CD4-positive, alpha-beta memory T cell (primary cell): ENCODE results near the gene MRPL11. TPM values are rescaled to one million over a fixed set of nuclear protein-coding genes. Genes with fewer than 3 reads are reported as not detected.

Experiments
- CTCF ChIA-PET: fragments of 350-600 bp; sonication (Branson Sonifier 250); formaldehyde crosslinking; loops from one replicate; lab custom pipeline; 2021; ENCODE audit warnings: inconsistent platforms; ENCODE audit not compliant: partially characterized antibody; lab: Charles Lee
- POLR2A ChIA-PET: fragments of 350-600 bp; sonication (Branson Sonifier 250); formaldehyde crosslinking; loops from one replicate; lab custom pipeline; 2021; ENCODE audit not compliant: partially characterized antibody; lab: Charles Lee
- DNase-seq, 5 donors: peaks; one replicate each; pipeline versions ENCODE4 v3.0.0 to v3.0.0-alpha.2; 2020 to 2022; ENCODE audit warnings: mixed read lengths in 1 of 5
- H3K27ac ChIP-seq: one replicate; pipeline ENCODE4 v1.7.0; 2013; ENCODE audit warnings: low read depth, low read length
- H3K27me3 ChIP-seq: 2 replicates; pipeline ENCODE4 v1.7.0; 2013; ENCODE audit warnings: mild to moderate bottlenecking, low read length, moderate library complexity; ENCODE audit not compliant: insufficient read depth
- H3K36me3 ChIP-seq: 2 replicates; pipeline ENCODE4 v1.7.0; 2013; ENCODE audit warnings: mild to moderate bottlenecking, low read length, moderate library complexity; ENCODE audit not compliant: insufficient read depth
- H3K4me1 ChIP-seq: 2 replicates; pipeline ENCODE4 v1.7.0; 2013; ENCODE audit warnings: mild to moderate bottlenecking, low read length, moderate library complexity; ENCODE audit not compliant: insufficient read depth
- H3K4me3 ChIP-seq, 2 donors: one replicate each; pipeline ENCODE4 v1.7.0; 2013; ENCODE audit warnings: low read length in 2 of 2, mild to moderate bottlenecking in 1 of 2
- H3K9me3 ChIP-seq, 2 donors: one replicate each; pipeline ENCODE4 v1.7.0; 2013; ENCODE audit warnings: low read length in 2 of 2, control low read depth in 1 of 2; ENCODE audit not compliant: control insufficient read depth in 1 of 2
- H3K27ac Mint-ChIP-seq, 7 donors: one replicate each; pipeline ENCODE4 v1.8.0; 2020 to 2021; ENCODE audit warnings: mixed read lengths in 7 of 7, mild to moderate bottlenecking in 6 of 7, inconsistent platforms in 3 of 7, moderate library complexity in 3 of 7
- H3K27me3 Mint-ChIP-seq, 2 donors: one replicate each; pipeline ENCODE4 v1.8.0; 2020 to 2021; ENCODE audit warnings: mixed read lengths in 2 of 2
- H3K36me3 Mint-ChIP-seq, 2 donors: one replicate each; pipeline ENCODE4 v1.8.0; 2020 to 2021; ENCODE audit warnings: mixed read lengths in 2 of 2, inconsistent platforms in 1 of 2, mild to moderate bottlenecking in 1 of 2
- H3K4me1 Mint-ChIP-seq, 4 donors: one replicate each; pipeline ENCODE4 v1.8.0; 2020 to 2021; ENCODE audit warnings: mixed read lengths in 4 of 4, mild to moderate bottlenecking in 1 of 4
- H3K4me3 Mint-ChIP-seq, 8 donors: one replicate each; pipeline ENCODE4 v1.8.0; 2020 to 2021; ENCODE audit warnings: mixed read lengths in 8 of 8, mild to moderate bottlenecking in 7 of 8, moderate library complexity in 6 of 8, inconsistent platforms in 3 of 8
- H3K9me3 Mint-ChIP-seq, 8 donors: one replicate each; pipeline ENCODE4 v1.8.0; 2020 to 2021; ENCODE audit warnings: mixed read lengths in 8 of 8, mild to moderate bottlenecking in 5 of 8, inconsistent platforms in 3 of 8, moderate library complexity in 1 of 8
- intact Hi-C: fragments of 100-400 bp; cut with micrococcal nuclease; formaldehyde crosslinking; loops from one replicate; pipeline ENCODE4 v1.15.1; 2023
- polyA plus RNA-seq, 2 donors: library from polyadenylated mRNA; unstranded; fragments of 300-500 nt; fragmentation: Illumina TruSeq; gene quantifications; one replicate each; pipeline ENCODE4 v1.2.3, GENCODE V29; 2021
- total RNA-seq, 2 experiments: library from RNA; stranded (reverse); gene quantifications; one replicate each; pipeline ENCODE4 v1.2.3, GENCODE V29; 2021

Gene MRPL11
- total and polyA plus RNA-seq, 4 experiments from 2014 or later: 22.0 to 78.1 (median 52.4) TPM

DNA sequence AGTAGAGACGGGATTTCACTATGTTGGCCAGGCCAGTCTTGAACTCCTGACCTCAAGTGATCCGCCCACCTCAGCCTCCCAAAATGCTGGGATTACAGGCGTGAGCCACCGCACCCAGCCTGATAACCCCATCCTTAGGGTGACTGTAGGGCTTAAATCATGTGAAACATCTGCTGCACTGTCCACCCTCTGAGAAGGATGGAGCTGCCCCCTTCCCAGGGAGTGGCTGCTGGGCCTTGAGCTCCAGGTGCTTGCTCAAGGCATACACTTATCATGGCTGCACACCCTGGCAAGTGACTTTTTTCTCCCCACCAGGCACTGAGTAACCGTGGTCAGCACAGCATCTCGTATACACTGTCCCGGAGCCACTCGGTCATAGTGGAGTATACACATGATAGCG, 33.4 kb upstream of the MRPL11 start:
- intact Hi-C loops: no loop called here
- no peaks in the 10 kb centered on the region for H3K27me3 Mint-ChIP-seq
- peaks cover 5 to 8% of the 10 kb centered on the region in 2 donors for H3K36me3 Mint-ChIP-seq
- no peak overlapping the region for H3K4me3 Mint-ChIP-seq
- Histone ChIP-seq H3K4me1 (peaks cover 14% of the 10 kb centered on the region), H3K27me3 (no peaks in the 10 kb centered on the region), H3K9me3 (no peaks in the 10 kb centered on the region), H3K27ac (no peak overlapping the region), H3K36me3 (peaks cover 9% of the 10 kb centered on the region), H3K4me3 (no peak overlapping the region)
- H3K4me1 Mint-ChIP-seq: peaks cover 7 to 23% (median 15%) of the 10 kb centered on the region in 4 donors
- CTCF ChIA-PET: interaction anchor here (0.6 to 1.3 kb wide), 3 partner anchors 8 to 83 kb away, joined by 3 to 6 read pairs (median 3); partner anchors contain the start of genes DPP3 and MRPL11
- H3K27ac Mint-ChIP-seq: no peak overlapping the region
- no peaks in the 10 kb centered on the region for H3K9me3 Mint-ChIP-seq
- DNase-seq: no peak
- POLR2A ChIA-PET: interaction anchor here (1.8 kb wide), 1 partner anchor 33 kb away, joined by 4 read pairs; the partner anchor contains the start of gene MRPL11

GRCh38 chr11:66471142-66471541, 32.5 kb upstream of the MRPL11 start:
- H3K4me3 Mint-ChIP-seq: no peak overlapping the region
- intact Hi-C loops: no loop called here
- POLR2A ChIA-PET: interaction anchor here (1.5 to 1.8 kb wide), 2 partner anchors 9 to 32 kb away, joined by 4 to 7 read pairs; partner anchors contain the start of genes DPP3 and MRPL11

DNA sequence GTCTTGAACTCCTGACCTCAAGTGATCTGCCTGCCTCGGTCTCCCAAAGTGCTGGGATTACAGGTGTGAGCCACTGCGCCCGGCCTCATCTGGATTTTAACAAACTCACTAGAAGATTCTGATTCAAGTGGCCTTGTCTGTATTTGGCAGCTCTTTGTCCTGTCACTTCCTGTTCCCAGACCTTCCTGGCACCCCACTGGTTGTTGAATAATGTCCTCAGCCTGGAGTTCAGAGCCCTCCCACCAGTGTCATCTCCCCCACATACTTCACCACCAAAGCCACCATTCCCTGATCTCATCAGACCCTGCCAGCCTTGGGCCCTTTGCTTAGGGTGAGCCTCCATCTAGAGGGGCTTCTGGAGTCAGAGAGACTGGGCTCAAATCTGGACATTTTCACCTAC, 31.4 kb upstream of the MRPL11 start:
- Mint-ChIP-seq H3K4me3 (peak overlapping the region in 2 of 8 donors; percentile 46 to 58), H3K36me3 (peaks cover 5 to 9% of the 10 kb centered on the region in 2 donors), H3K9me3 (no peaks in the 10 kb centered on the region), H3K27ac (peak overlapping the region in 4 of 7 donors; percentile 13 to 49 (median 38)), H3K27me3 (no peaks in the 10 kb centered on the region), H3K4me1 (peaks cover 11 to 33% (median 21%) of the 10 kb centered on the region in 4 donors)
- intact Hi-C loops: no loop called here
- Histone ChIP-seq H3K27me3 (no peaks in the 10 kb centered on the region), H3K36me3 (peaks cover 9% of the 10 kb centered on the region), H3K9me3 (no peaks in the 10 kb centered on the region), H3K4me1 (peaks cover 20% of the 10 kb centered on the region), H3K27ac (no peak overlapping the region), H3K4me3 (no peak overlapping the region)
- CTCF ChIA-PET: interaction anchor here (0.6 to 1.7 kb wide), 4 partner anchors 9 to 41 kb away, joined by 3 to 7 read pairs (median 3); no protein-coding TSS in a partner anchor
- POLR2A ChIA-PET: interaction anchor here (1.5 to 5.7 kb wide), 2 partner anchors 10 kb away, joined by 7 to 72 read pairs; partner anchors contain the start of gene DPP3
- DNase-seq: no peak

More at GRCh38 chr11:66471142-66471541, 32.5 kb upstream of the MRPL11 start:
- Histone ChIP-seq H3K4me1 (peaks cover 17% of the 10 kb centered on the region), H3K27me3 (no peaks in the 10 kb centered on the region), H3K36me3 (peaks cover 9% of the 10 kb centered on the region), H3K27ac (no peak overlapping the region), H3K4me3 (no peak overlapping the region), H3K9me3 (no peaks in the 10 kb centered on the region)
- H3K27me3 Mint-ChIP-seq: no peaks in the 10 kb centered on the region
- CTCF ChIA-PET: interaction anchor here (1.2 to 1.3 kb wide), 2 partner anchors 9 to 32 kb away, joined by 3 to 6 read pairs; partner anchors contain the start of genes DPP3 and MRPL11
- no peaks in the 10 kb centered on the region for H3K9me3 Mint-ChIP-seq
- H3K36me3 Mint-ChIP-seq: peaks cover 5 to 9% of the 10 kb centered on the region in 2 donors
- H3K27ac Mint-ChIP-seq: no peak overlapping the region
- DNase-seq: no peak
- peaks cover 7 to 29% (median 18%) of the 10 kb centered on the region in 4 donors for H3K4me1 Mint-ChIP-seq

DNA sequence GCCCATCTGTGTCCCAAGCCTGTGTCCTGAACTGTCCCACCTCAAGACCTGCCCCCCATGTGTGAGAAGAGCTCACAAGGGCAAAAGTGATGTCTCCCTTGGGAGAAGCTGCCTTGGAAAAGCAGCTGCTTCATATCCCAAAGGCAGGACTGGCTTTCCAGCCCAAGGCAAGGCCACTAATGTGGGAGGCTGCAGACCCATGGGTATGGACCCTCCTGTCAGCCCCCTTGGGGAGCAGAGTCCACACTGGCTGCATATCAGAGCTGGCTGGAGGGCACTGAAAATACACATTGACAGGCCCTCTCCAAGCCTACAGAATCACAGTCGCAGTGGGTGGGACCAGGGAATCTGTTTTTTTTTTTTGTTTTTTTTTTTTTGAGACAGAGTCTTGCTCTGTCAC, 30.8 kb upstream of the MRPL11 start:
- DNase-seq: no peak
- Mint-ChIP-seq H3K9me3 (no peaks in the 10 kb centered on the region), H3K27me3 (no peaks in the 10 kb centered on the region), H3K4me3 (peak overlapping the region in 1 of 8 donors; percentile 4), H3K4me1 (peaks cover 11 to 33% (median 21%) of the 10 kb centered on the region in 4 donors), H3K27ac (no peak overlapping the region), H3K36me3 (peaks cover 5 to 9% of the 10 kb centered on the region in 2 donors)
- ChIA-PET CTCF (interaction anchor here (0.6 to 1.7 kb wide), 6 partner anchors 9 to 207 kb away, joined by 3 to 7 read pairs (median 4); partner anchors contain the start of genes DPP3 and MRPL11), POLR2A (interaction anchor here (1.0 to 5.7 kb wide), 3 partner anchors 11 to 48 kb away, joined by 4 to 72 read pairs (median 7); partner anchors contain the start of genes DPP3 and MRPL11)
- Histone ChIP-seq H3K4me3 (no peak overlapping the region), H3K36me3 (peaks cover 9% of the 10 kb centered on the region), H3K27ac (no peak overlapping the region), H3K9me3 (no peaks in the 10 kb centered on the region), H3K4me1 (peaks cover 20% of the 10 kb centered on the region), H3K27me3 (no peaks in the 10 kb centered on the region)
- intact Hi-C loops: loop anchor here (5.0 kb wide), 1 partner anchor 148 kb away; the partner anchor contains the start of gene RBM14

GRCh38 chr11:66468691-66469090, 30.0 kb upstream of the MRPL11 start:
- peak overlapping the region in 7 of 8 donors; percentile 39 to 91 (median 89) for H3K4me3 Mint-ChIP-seq
- no peak overlapping the region for H3K4me3 ChIP-seq
- no peaks in the 10 kb centered on the region for H3K27me3 ChIP-seq
- H3K4me1 Mint-ChIP-seq: peaks cover 11 to 33% (median 21%) of the 10 kb centered on the region in 4 donors
- H3K36me3 ChIP-seq: peaks cover 9% of the 10 kb centered on the region
- POLR2A ChIA-PET: interaction anchor here (1.0 to 5.7 kb wide), 3 partner anchors 12 to 47 kb away, joined by 4 to 72 read pairs (median 7); partner anchors contain the start of genes DPP3 and MRPL11
- H3K27ac ChIP-seq: no peak overlapping the region
- peaks cover 5 to 7% of the 10 kb centered on the region in 2 donors for H3K36me3 Mint-ChIP-seq
- H3K9me3 ChIP-seq: no peaks in the 10 kb centered on the region
- H3K4me1 ChIP-seq: peaks cover 20% of the 10 kb centered on the region
- intact Hi-C loops: loop anchor here (5.0 kb wide), 1 partner anchor 149 kb away; the partner anchor contains the start of gene RBM14
- CTCF ChIA-PET: interaction anchor here (0.7 to 1.7 kb wide), 5 partner anchors 10 to 208 kb away, joined by 3 to 7 read pairs (median 4); partner anchors contain the start of genes DPP3 and MRPL11
- DNase-seq: no peak
- H3K9me3 Mint-ChIP-seq: no peaks in the 10 kb centered on the region
- no peaks in the 10 kb centered on the region for H3K27me3 Mint-ChIP-seq
- peak overlapping the region in 4 of 7 donors; percentile 46 to 66 (median 60) for H3K27ac Mint-ChIP-seq

GRCh38 chr11:66467756-66468155, 29.1 kb upstream of the MRPL11 start:
- H3K9me3 Mint-ChIP-seq: peaks cover 0 to 2% (median under 1%) of the 10 kb centered on the region in 8 donors
- H3K4me3 Mint-ChIP-seq: peak overlapping the region; percentile 88 to 91 (median 90)
- peaks cover 13 to 33% (median 21%) of the 10 kb centered on the region in 4 donors for H3K4me1 Mint-ChIP-seq
- ChIA-PET POLR2A (interaction anchor here (0.6 to 5.7 kb wide), 7 partner anchors 11 to 210 kb away, joined by 3 to 72 read pairs (median 7); partner anchors contain the start of genes ACTN3, DPP3, MRPL11 and RBM4B), CTCF (interaction anchor here (1.0 to 1.6 kb wide), 3 partner anchors 11 to 16 kb away, joined by 3 to 4 read pairs (median 4); partner anchors contain the start of gene DPP3)
- intact Hi-C loops: loop anchor here (5.0 kb wide), 1 partner anchor 150 kb away; the partner anchor contains the start of gene RBM14
- Histone ChIP-seq H3K4me3 (peak overlapping the region; percentile 58 to 65), H3K4me1 (peaks cover 20% of the 10 kb centered on the region), H3K36me3 (peaks cover 6% of the 10 kb centered on the region), H3K27me3 (no peaks in the 10 kb centered on the region), H3K27ac (peak overlapping the region; percentile 56), H3K9me3 (no peaks in the 10 kb centered on the region)
- peak overlapping the region; percentile 42 to 96 (median 90) for H3K27ac Mint-ChIP-seq
- H3K36me3 Mint-ChIP-seq: peaks cover 5% of the 10 kb centered on the region in 2 donors
- DNase-seq: peak; percentile 12 to 48 (median 21)
- no peaks in the 10 kb centered on the region for H3K27me3 Mint-ChIP-seq
